AG20443 (cell line): ENCODE data around the gene HOXB5.

Experiments used
- DNase-seq: peaks from one replicate; pipeline ENCODE4 v3.0.0; 2012; ENCODE audit warnings: low spot score, mixed read lengths

The HOXB5 gene

GRCh38 chr17:48571826-48572417, 21.7 kb downstream of the HOXB5 start:
- no peak for DNase-seq

GRCh38 chr17:48571024-48571818, 22.4 kb downstream of the HOXB5 start:
- no peak for DNase-seq

- peak; percentile 30 for DNase-seq
These were observed 23.1 kb downstream of the HOXB5 start for GRCh38 chr17:48570325-48571023.

GRCh38 chr17:48569674-48570324, 23.8 kb downstream of the HOXB5 start:
- DNase-seq, result no peak

GRCh38 chr17:48569240-48569582, 24.4 kb downstream of the HOXB5 start:
- DNase-seq, result no peak

- DNase-seq, result peak; percentile 26
These were observed 24.9 kb downstream of the HOXB5 start for GRCh38 chr17:48568499-48569239.

- DNase-seq, result no peak
These were observed 25.8 kb downstream of the HOXB5 start for GRCh38 chr17:48567646-48568354.

- no peak for DNase-seq
These were observed 26.4 kb downstream of the HOXB5 start for GRCh38 chr17:48567209-48567608.

GRCh38 chr17:48566717-48567116, 26.9 kb downstream of the HOXB5 start:
- no peak for DNase-seq

GRCh38 chr17:48565925-48566710, 27.5 kb downstream of the HOXB5 start:
- DNase-seq, result no peak

- no peak for DNase-seq
These were observed 28.5 kb downstream of the HOXB5 start for GRCh38 chr17:48565022-48565554.

GRCh38 chr17:48564188-48565021, 29.2 kb downstream of the HOXB5 start:
- DNase-seq, result peak; percentile 78

GRCh38 chr17:48563867-48564187, 29.8 kb downstream of the HOXB5 start:
- DNase-seq, result no peak

- no peak for DNase-seq
These were observed 30.2 kb downstream of the HOXB5 start for GRCh38 chr17:48563385-48563838.

- no peak for DNase-seq
These were observed 30.6 kb downstream of the HOXB5 start for GRCh38 chr17:48562934-48563333.

- DNase-seq, result peak; percentile 51
These were observed 31.4 kb downstream of the HOXB5 start for GRCh38 chr17:48561884-48562810.

- DNase-seq, result no peak
These were observed 33.5 kb downstream of the HOXB5 start for GRCh38 chr17:48559840-48560817.
